ENCODE measurements around the gene TES. TPM values are rescaled to one million over a fixed set of nuclear protein-coding genes. Genes with fewer than 3 reads are reported as not detected.

Gene TES
- total and polyA plus RNA-seq, 7 experiments from 2014 or later, result 99.2 to 195 (median 116) TPM

DNA sequence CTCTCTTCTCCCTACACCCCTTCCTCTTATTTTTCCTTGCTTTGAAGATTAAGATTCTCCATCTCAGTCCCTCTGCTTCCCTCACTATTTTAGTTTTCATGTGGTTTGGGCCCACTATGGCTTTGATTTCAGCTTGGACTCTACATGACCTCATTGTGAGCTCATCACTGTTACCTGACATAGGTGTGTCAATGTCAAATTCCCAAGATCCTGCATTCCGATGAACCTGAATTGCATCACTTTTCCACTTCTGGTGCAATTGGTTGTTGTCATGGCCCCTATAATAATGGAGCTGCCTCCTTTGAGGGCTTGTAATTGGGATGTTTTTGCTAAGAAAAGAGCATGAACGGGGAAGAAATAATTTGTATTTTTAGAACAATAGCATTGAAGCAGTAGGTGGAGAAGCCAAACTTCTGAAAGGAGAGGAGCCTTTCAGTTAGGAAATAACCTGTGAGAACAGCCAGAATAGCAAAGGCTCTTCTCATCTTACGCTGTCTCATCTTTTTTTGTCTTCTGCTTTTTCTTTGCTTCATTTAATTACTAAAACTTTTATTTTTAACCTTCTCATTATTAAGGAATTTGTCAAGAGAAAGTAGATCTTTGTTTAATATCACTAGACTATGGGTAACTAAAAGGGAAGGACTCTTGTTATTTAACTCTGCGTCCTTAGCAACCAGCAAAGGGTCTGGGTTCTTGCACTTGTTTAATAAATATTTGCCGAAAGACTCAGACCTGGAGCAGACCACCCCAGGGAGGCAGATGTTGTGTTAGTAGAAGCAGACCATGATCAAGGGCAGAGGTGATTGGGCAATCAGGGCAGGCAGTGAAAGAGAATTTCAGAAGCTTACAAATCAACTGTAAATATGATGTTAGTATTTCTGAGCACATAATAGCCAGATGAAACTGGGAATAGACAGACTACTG, 95.4 kb downstream of the TES start:
- CTCF ChIA-PET, result no interaction called here

DNA sequence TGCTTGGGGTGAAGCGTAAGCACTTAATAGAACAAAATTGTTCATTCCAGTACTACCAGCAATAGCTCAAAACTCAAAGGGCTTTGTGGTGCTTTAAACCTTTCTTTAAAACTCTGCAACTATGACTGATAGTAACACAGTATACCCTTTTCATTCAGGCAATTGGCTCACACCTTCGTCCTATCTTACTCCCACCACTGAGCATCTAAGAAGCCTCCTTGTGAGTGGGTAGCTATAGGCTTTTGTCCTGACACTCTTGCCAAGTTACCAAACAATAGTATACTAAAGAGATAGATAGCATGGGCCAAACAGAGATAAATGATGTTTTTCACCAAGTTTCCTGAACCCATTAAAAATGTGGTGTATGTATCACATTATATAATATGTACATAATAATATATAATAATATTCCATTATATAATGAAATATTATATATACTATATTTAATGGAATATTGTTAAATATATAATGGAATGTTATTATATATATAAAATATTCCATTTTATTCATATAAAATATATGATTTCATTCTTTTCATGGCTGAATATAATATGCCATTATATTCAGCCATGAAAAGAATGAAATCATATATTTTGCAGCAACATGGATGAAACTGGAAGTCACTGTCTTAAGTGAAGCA, 96.2 kb downstream of the TES start:
- no peaks in the 10 kb centered on the region for H3K9me3 ChIP-seq (ENCODE audit: control insufficient read depth in 2 of 3, low read length in 3 of 3)
- H3K27ac Mint-ChIP-seq, result no peak overlapping the region
- H3K36me3 ChIP-seq (ENCODE audit: control insufficient read depth in 2 of 3, insufficient read depth in 3 of 3, low read length in 3 of 3), result no peaks in the 10 kb centered on the region
- CTCF ChIA-PET, result no interaction called here
- no peaks in the 10 kb centered on the region for H3K9me3 Mint-ChIP-seq
- intact Hi-C loops (cut with micrococcal nuclease), result no loop called here
- peaks cover 5 to 16% (median 11%) of the 10 kb centered on the region in 5 donors for H3K27me3 Mint-ChIP-seq
- no peak overlapping the region for H3K4me3 Mint-ChIP-seq
- H3K27ac ChIP-seq (ENCODE audit: low read depth, low read length), result no peak overlapping the region
- peaks cover 0 to 1% (median 0%) of the 10 kb centered on the region in 7 donors for H3K4me1 Mint-ChIP-seq
- H3K36me3 Mint-ChIP-seq, result no peaks in the 10 kb centered on the region
- ATAC-seq, result no peak
- POLR2A ChIA-PET, result no interaction called here
- no peaks in the 10 kb centered on the region for H3K4me1 ChIP-seq (ENCODE audit: control insufficient read depth in 2 of 2, insufficient read depth in 2 of 2, low read length in 2 of 2)
- DNase-seq, result no peak
- H3K27me3 ChIP-seq (ENCODE audit: control insufficient read depth in 2 of 2, insufficient read depth in 2 of 2, low read length in 2 of 2), result no peaks in the 10 kb centered on the region
- no peak overlapping the region for H3K4me3 ChIP-seq (ENCODE audit: low read length)

More for the DNA sequence above, 95.4 kb downstream of the TES start:
- no peaks in the 10 kb centered on the region for H3K36me3 Mint-ChIP-seq
- H3K4me3 Mint-ChIP-seq, result no peak overlapping the region
- Histone ChIP-seq H3K9me3 (ENCODE audit: control insufficient read depth in 2 of 3, low read length in 3 of 3) (no peaks in the 10 kb centered on the region), H3K4me3 (ENCODE audit: low read length) (no peak overlapping the region), H3K27ac (ENCODE audit: low read depth, low read length) (no peak overlapping the region), H3K4me1 (ENCODE audit: control insufficient read depth in 2 of 2, insufficient read depth in 2 of 2, low read length in 2 of 2) (no peaks in the 10 kb centered on the region), H3K27me3 (ENCODE audit: control insufficient read depth in 2 of 2, insufficient read depth in 2 of 2, low read length in 2 of 2) (no peaks in the 10 kb centered on the region), H3K36me3 (ENCODE audit: control insufficient read depth in 2 of 3, insufficient read depth in 3 of 3, low read length in 3 of 3) (no peaks in the 10 kb centered on the region)
- DNase-seq, result no peak
- H3K27ac Mint-ChIP-seq, result no peak overlapping the region
- H3K27me3 Mint-ChIP-seq, result peaks cover 5 to 16% (median 13%) of the 10 kb centered on the region in 5 donors
- no peak for ATAC-seq
- intact Hi-C loops (cut with micrococcal nuclease), result no loop called here
- POLR2A ChIA-PET, result no interaction called here
- no peaks in the 10 kb centered on the region for H3K9me3 Mint-ChIP-seq
- H3K4me1 Mint-ChIP-seq, result peaks cover 0 to 1% (median 0%) of the 10 kb centered on the region in 7 donors

DNA sequence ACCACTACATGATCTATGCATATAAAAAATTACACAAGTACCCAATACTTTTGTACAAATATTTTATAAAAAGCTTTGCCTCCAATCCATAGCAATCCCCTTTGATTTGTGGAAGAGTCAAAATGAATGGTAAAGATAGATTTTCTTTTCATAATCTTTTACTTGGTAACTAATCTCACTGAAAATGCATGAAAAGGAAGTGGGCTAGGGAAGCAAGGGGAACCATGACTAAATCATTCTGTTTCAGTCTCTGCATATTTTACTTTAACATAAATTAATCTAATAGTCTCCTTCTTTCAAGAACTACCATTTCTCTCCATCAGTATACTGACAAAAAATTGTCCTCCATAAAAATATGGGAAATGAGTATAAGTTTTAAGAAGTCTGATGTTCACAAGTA, 96.9 kb downstream of the TES start:
- no peak overlapping the region for H3K27ac Mint-ChIP-seq
- H3K36me3 Mint-ChIP-seq, result no peaks in the 10 kb centered on the region

More for the DNA sequence above, 96.9 kb downstream of the TES start:
- ATAC-seq, result no peak
- intact Hi-C loops (cut with micrococcal nuclease), result no loop called here
- no peak overlapping the region for H3K4me3 Mint-ChIP-seq
- no peak for DNase-seq
- Histone ChIP-seq H3K36me3 (ENCODE audit: control insufficient read depth in 2 of 3, insufficient read depth in 3 of 3, low read length in 3 of 3) (no peaks in the 10 kb centered on the region), H3K27me3 (ENCODE audit: control insufficient read depth in 2 of 2, insufficient read depth in 2 of 2, low read length in 2 of 2) (no peaks in the 10 kb centered on the region), H3K4me1 (ENCODE audit: control insufficient read depth in 2 of 2, insufficient read depth in 2 of 2, low read length in 2 of 2) (no peaks in the 10 kb centered on the region), H3K9me3 (ENCODE audit: control insufficient read depth in 2 of 3, low read length in 3 of 3) (no peaks in the 10 kb centered on the region), H3K27ac (ENCODE audit: low read depth, low read length) (no peak overlapping the region), H3K4me3 (ENCODE audit: low read length) (no peak overlapping the region)
- H3K27me3 Mint-ChIP-seq, result peaks cover 0 to 12% (median 9%) of the 10 kb centered on the region in 5 donors
- POLR2A ChIA-PET, result no interaction called here
- H3K4me1 Mint-ChIP-seq, result peaks cover 0 to 1% (median 0%) of the 10 kb centered on the region in 7 donors
- no peaks in the 10 kb centered on the region for H3K9me3 Mint-ChIP-seq
- CTCF ChIA-PET, result no interaction called here

Other genes with a start within 250 kb of the TES start
- gene TFEC, start 179.8 kb upstream of the TES start, total RNA-seq, result 10 to 100 TPM in 1 of 5 experiments, 1 to 10 TPM in 2, under 1 TPM in 1, not detected in 1; 0.97 to 15.4 (median 1.7) TPM
- gene TFEC, start 179.8 kb upstream of the TES start, polyA plus RNA-seq, result not detected